Neuronal stem cell (in vitro differentiated cells): ENCODE results near the gene GATAD2B.

Source experiments
- DNase-seq: peaks from one replicate; pipeline ENCODE4 v3.0.0-alpha.2; 2013; ENCODE audit warnings: low spot score
- H2AFZ ChIP-seq: one replicate; pipeline ENCODE4 v1.6.1; 2013; ENCODE audit warnings: mild to moderate bottlenecking, low read length, inconsistent platforms
- H2AK5ac ChIP-seq: 2 replicates; pipeline ENCODE4 v1.6.1; 2013; ENCODE audit warnings: low read depth, mild to moderate bottlenecking, inconsistent platforms, low read length, moderate library complexity, mixed read lengths
- H2BK120ac ChIP-seq: 2 replicates; pipeline ENCODE4 v1.6.1; 2013; ENCODE audit warnings: low read depth, mild to moderate bottlenecking, inconsistent platforms, low read length, moderate library complexity, mixed read lengths
- H2BK12ac ChIP-seq: one replicate; pipeline ENCODE4 v1.6.1; 2013; ENCODE audit warnings: low read length, inconsistent platforms
- H2BK15ac ChIP-seq: 2 replicates; pipeline ENCODE4 v1.6.1; 2013; ENCODE audit warnings: mild to moderate bottlenecking, low read length, inconsistent platforms, mixed read lengths
- H2BK5ac ChIP-seq: one replicate; pipeline ENCODE4 v1.6.1; 2013; ENCODE audit warnings: inconsistent platforms, mild to moderate bottlenecking, low read length, moderate library complexity
- H3K14ac ChIP-seq: one replicate; pipeline ENCODE4 v1.6.1; 2013; ENCODE audit warnings: low read length, inconsistent platforms
- H3K18ac ChIP-seq: 2 replicates; pipeline ENCODE4 v1.6.1; 2013; ENCODE audit warnings: low read length, inconsistent platforms
- H3K23ac ChIP-seq: 2 replicates; pipeline ENCODE4 v1.6.1; 2013; ENCODE audit warnings: low read depth, mild to moderate bottlenecking, mixed read lengths, low read length, inconsistent platforms; ENCODE audit not compliant: poor library complexity
- H3K27ac ChIP-seq: replicated peaks from 3 replicates; pipeline ENCODE4 v1.5.1; 2013; ENCODE audit warnings: low read length, inconsistent platforms
- H3K27me3 ChIP-seq, 3 experiments: 2 replicates each; pipeline ENCODE4 v1.6.1; 2013; ENCODE audit warnings: low read length in 3 of 3, mild to moderate bottlenecking in 2 of 3, inconsistent platforms in 1 of 3, low read depth in 1 of 3, mixed read lengths in 1 of 3, moderate library complexity in 1 of 3; ENCODE audit not compliant: control insufficient read depth in 3 of 3, insufficient read depth in 3 of 3
- H3K36me3 ChIP-seq, 2 donors: replicated peaks in 1 of 2; 2 replicates each; pipeline ENCODE4 v1.6.1; 2013; ENCODE audit warnings: low read length in 2 of 2; ENCODE audit not compliant: control insufficient read depth in 2 of 2, insufficient read depth in 2 of 2
- H3K4ac ChIP-seq: 2 replicates; pipeline ENCODE4 v1.6.1; 2013; ENCODE audit warnings: inconsistent platforms, mild to moderate bottlenecking, low read length, moderate library complexity
- H3K4me1 ChIP-seq, 2 donors: 1 replicate in 1 of 2; 2 replicates in 1 of 2; pipeline ENCODE4 v1.6.1; 2013; ENCODE audit warnings: low read length in 2 of 2, low read depth in 1 of 2; ENCODE audit not compliant: control insufficient read depth in 2 of 2, insufficient read depth in 1 of 2
- H3K4me2 ChIP-seq: one replicate; pipeline ENCODE4 v1.6.1; 2013; ENCODE audit warnings: mild to moderate bottlenecking, low read length, inconsistent platforms; ENCODE audit not compliant: insufficient read depth, poor library complexity, severe bottlenecking
- H3K4me3 ChIP-seq, 2 donors: 2 replicates each; pipeline ENCODE4 v1.5.1; 2013; ENCODE audit warnings: low read length in 2 of 2, mild to moderate bottlenecking in 2 of 2, inconsistent platforms in 1 of 2, moderate library complexity in 1 of 2
- H3K79me1 ChIP-seq: one replicate; pipeline ENCODE4 v1.6.1; 2013; ENCODE audit warnings: low read depth, mild to moderate bottlenecking, inconsistent platforms, low read length, moderate library complexity
- H3K9ac ChIP-seq: one replicate; pipeline ENCODE4 v1.6.1; 2013; ENCODE audit warnings: mild to moderate bottlenecking, low read depth, low read length, inconsistent platforms; ENCODE audit not compliant: poor library complexity
- H3K9me3 ChIP-seq, 2 donors: replicated peaks in 1 of 2; 2 replicates each; pipeline versions ENCODE3 to v1.6.1; 2013; ENCODE audit warnings: low read length in 2 of 2, mild to moderate bottlenecking in 2 of 2, inconsistent platforms in 1 of 2, low read depth in 1 of 2, mixed read lengths in 1 of 2, moderate library complexity in 1 of 2; ENCODE audit not compliant: control insufficient read depth in 2 of 2, insufficient read depth in 1 of 2
- H4K8ac ChIP-seq: one replicate; pipeline ENCODE4 v1.6.1; 2013; ENCODE audit warnings: low read depth, mild to moderate bottlenecking, inconsistent platforms, low read length, moderate library complexity
- H4K91ac ChIP-seq: one replicate; pipeline ENCODE4 v1.6.1; 2013; ENCODE audit warnings: low read length, low read depth, mild to moderate bottlenecking, inconsistent platforms; ENCODE audit not compliant: poor library complexity
- WGBS, 2 donors: extraction: QIAGEN DNeasy Blood & Tissue Kit; methylation state at CpG; one replicate each; pipeline ENCODE4 v1.1.7; 2013; ENCODE audit warnings: missing lambda C conversion rate in 2 of 2, mixed read lengths in 1 of 2; ENCODE audit not compliant: insufficient read length in 2 of 2, insufficient replicate concordance in 1 of 2; ENCODE audit errors: extremely low coverage in 2 of 2; 5-methylcytosine and 5-hydroxymethylcytosine counted together

GATAD2B gene

GRCh38 chr1:153792631-153793041 is 130.1 kb downstream of the GATAD2B start:
- WGBS, 2 donors, result no CpG with 5 or more reads among the region's 11 CpGs
- Histone ChIP-seq H2BK5ac (no peak overlapping the region), H3K9ac (no peak overlapping the region), H3K18ac (peak overlapping the region; percentile 86), H3K27ac (no peak overlapping the region), H3K36me3 (peaks cover 0 to 13% of the 10 kb centered on the region in 2 donors), H4K8ac (no peak overlapping the region), H2BK12ac (peak overlapping the region; percentile 59), H3K27me3 (peaks cover 0 to 3% (median 0%) of the 10 kb centered on the region in 3 experiments), H3K79me1 (no peaks in the 10 kb centered on the region), H3K9me3 (peaks cover 0 to 3% of the 10 kb centered on the region in 2 donors), H2AFZ (peak overlapping the region; percentile 9), H3K4me3 (no peak overlapping the region), H2BK120ac (no peak overlapping the region), H3K4me1 (peaks cover 36 to 48% of the 10 kb centered on the region in 2 donors), H3K4ac (no peak overlapping the region), H3K23ac (peak overlapping the region; percentile 5), H2BK15ac (peak overlapping the region; percentile 90), H3K4me2 (no peak overlapping the region), H4K91ac (no peak overlapping the region), H3K14ac (no peak overlapping the region), H2AK5ac (peak overlapping the region; percentile 42)
- DNase-seq, result no peak

- Histone ChIP-seq H3K36me3 (peaks cover 0 to 9% of the 10 kb centered on the region in 2 donors), H3K27me3 (peaks cover 0 to 3% (median 0%) of the 10 kb centered on the region in 3 experiments), H2BK15ac (no peak overlapping the region), H2BK12ac (no peak overlapping the region), H3K18ac (peak overlapping the region; percentile 54), H3K27ac (no peak overlapping the region), H3K23ac (no peak overlapping the region), H3K9me3 (peaks cover 0 to 3% of the 10 kb centered on the region in 2 donors), H3K79me1 (no peaks in the 10 kb centered on the region), H4K8ac (no peak overlapping the region), H2BK5ac (no peak overlapping the region), H3K4me3 (no peak overlapping the region), H3K4ac (no peak overlapping the region), H2BK120ac (no peak overlapping the region), H4K91ac (no peak overlapping the region), H3K14ac (no peak overlapping the region), H3K4me2 (no peak overlapping the region), H3K4me1 (peaks cover 36 to 44% of the 10 kb centered on the region in 2 donors), H3K9ac (no peak overlapping the region), H2AK5ac (no peak overlapping the region), H2AFZ (no peak overlapping the region)
- no peak for DNase-seq
- no CpG with 5 or more reads among the region's 16 CpGs for WGBS, 2 donors
These were observed 131.0 kb downstream of the GATAD2B start for GRCh38 chr1:153791648-153792253.

GRCh38 chr1:153790966-153791647 is 131.7 kb downstream of the GATAD2B start:
- Histone ChIP-seq H3K4me1 (peaks cover 32 to 38% of the 10 kb centered on the region in 2 donors), H3K4me2 (no peak overlapping the region)

GRCh38 chr1:153790313-153790965 is 132.3 kb downstream of the GATAD2B start:
- H3K23ac ChIP-seq, result no peak overlapping the region
- H4K91ac ChIP-seq, result no peak overlapping the region
- no peak overlapping the region for H2BK12ac ChIP-seq
- H2AFZ ChIP-seq, result peak overlapping the region; percentile 32
- no peak overlapping the region for H3K18ac ChIP-seq
- H2BK120ac ChIP-seq, result no peak overlapping the region
- no peak overlapping the region for H3K4me2 ChIP-seq
- no peak overlapping the region for H3K14ac ChIP-seq
- no peak overlapping the region for H2BK15ac ChIP-seq
- DNase-seq, result no peak
- H3K36me3 ChIP-seq, result no peaks in the 10 kb centered on the region
- no peak overlapping the region for H4K8ac ChIP-seq
- no peak overlapping the region for H3K27ac ChIP-seq
- H3K4me3 ChIP-seq, result no peak overlapping the region
- no peak overlapping the region for H3K4ac ChIP-seq
- no peak overlapping the region for H2BK5ac ChIP-seq
- WGBS, 2 donors, result no CpG with 5 or more reads among the region's 16 CpGs
- H2AK5ac ChIP-seq, result no peak overlapping the region
- H3K9me3 ChIP-seq, result peaks cover 0 to 3% of the 10 kb centered on the region in 2 donors
- no peaks in the 10 kb centered on the region for H3K79me1 ChIP-seq
- H3K27me3 ChIP-seq, result peaks cover 0 to 3% (median 0%) of the 10 kb centered on the region in 3 experiments
- no peak overlapping the region for H3K9ac ChIP-seq
- peaks cover 30 to 31% of the 10 kb centered on the region in 2 donors for H3K4me1 ChIP-seq

More at GRCh38 chr1:153790966-153791647, 131.7 kb downstream of the GATAD2B start:
- peak overlapping the region; percentile 32 for H2AFZ ChIP-seq
- H3K9me3 ChIP-seq, result peaks cover 0 to 3% of the 10 kb centered on the region in 2 donors
- WGBS, 2 donors, result no CpG with 5 or more reads among the region's 9 CpGs
- no peak overlapping the region for H3K14ac ChIP-seq
- no peak overlapping the region for H2AK5ac ChIP-seq
- H2BK120ac ChIP-seq, result no peak overlapping the region
- no peak overlapping the region for H2BK12ac ChIP-seq
- H3K18ac ChIP-seq, result no peak overlapping the region
- H3K79me1 ChIP-seq, result no peaks in the 10 kb centered on the region
- H4K91ac ChIP-seq, result no peak overlapping the region
- no peak overlapping the region for H3K23ac ChIP-seq
- no peak overlapping the region for H3K4ac ChIP-seq
- DNase-seq, result no peak
- no peak overlapping the region for H2BK15ac ChIP-seq
- H2BK5ac ChIP-seq, result no peak overlapping the region
- no peak overlapping the region for H3K27ac ChIP-seq
- no peak overlapping the region for H4K8ac ChIP-seq
- H3K36me3 ChIP-seq, result peaks cover 0 to 2% of the 10 kb centered on the region in 2 donors
- peaks cover 0 to 3% (median 0%) of the 10 kb centered on the region in 3 experiments for H3K27me3 ChIP-seq
- no peak overlapping the region for H3K9ac ChIP-seq
- H3K4me3 ChIP-seq, result no peak overlapping the region
